OCI-LY1 (cell line): ENCODE data around the gene LEMD3.

Source experiments
- EZH2 ChIP-seq: fragments of 200-600 bp; sonication (generic), shearing (Covaris generic); IDR thresholded peaks from 2 replicates; pipeline ENCODE4 v1.8.0; 2017; ENCODE audit warnings: borderline replicate concordance, mixed run types, mild to moderate bottlenecking, antibody characterized with exemption, low read length, moderate library complexity, mixed read lengths
- TF ChIP-seq, protein P1 (sequence below): fragments of 200-600 bp; sonication (generic), shearing (Covaris generic); IDR thresholded peaks from 2 replicates; pipeline ENCODE4 v1.5.1; 2017; ENCODE audit warnings: mild to moderate bottlenecking, antibody characterized with exemption, low read length, moderate library complexity, mixed read lengths

DNA sequence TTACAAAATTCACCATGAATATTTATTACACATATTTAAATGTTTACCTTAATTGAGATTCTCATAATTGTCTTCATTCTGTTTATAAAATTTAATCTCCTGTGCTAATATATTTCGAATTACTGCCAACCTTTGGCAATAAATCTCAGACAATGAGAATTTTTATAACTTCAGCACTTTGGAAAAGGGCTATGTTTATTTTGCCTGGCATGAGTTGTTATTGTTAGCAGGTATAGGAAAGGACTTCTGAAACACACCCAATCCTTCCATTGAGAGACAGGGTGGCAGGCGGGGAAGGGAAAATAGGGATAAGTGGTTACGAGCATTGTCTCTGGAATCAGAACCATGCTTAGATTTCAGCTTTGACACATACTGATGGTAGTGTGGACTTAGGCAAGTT is 97.0 kb downstream of the LEMD3 start:
- TF ChIP-seq, protein P1, sequence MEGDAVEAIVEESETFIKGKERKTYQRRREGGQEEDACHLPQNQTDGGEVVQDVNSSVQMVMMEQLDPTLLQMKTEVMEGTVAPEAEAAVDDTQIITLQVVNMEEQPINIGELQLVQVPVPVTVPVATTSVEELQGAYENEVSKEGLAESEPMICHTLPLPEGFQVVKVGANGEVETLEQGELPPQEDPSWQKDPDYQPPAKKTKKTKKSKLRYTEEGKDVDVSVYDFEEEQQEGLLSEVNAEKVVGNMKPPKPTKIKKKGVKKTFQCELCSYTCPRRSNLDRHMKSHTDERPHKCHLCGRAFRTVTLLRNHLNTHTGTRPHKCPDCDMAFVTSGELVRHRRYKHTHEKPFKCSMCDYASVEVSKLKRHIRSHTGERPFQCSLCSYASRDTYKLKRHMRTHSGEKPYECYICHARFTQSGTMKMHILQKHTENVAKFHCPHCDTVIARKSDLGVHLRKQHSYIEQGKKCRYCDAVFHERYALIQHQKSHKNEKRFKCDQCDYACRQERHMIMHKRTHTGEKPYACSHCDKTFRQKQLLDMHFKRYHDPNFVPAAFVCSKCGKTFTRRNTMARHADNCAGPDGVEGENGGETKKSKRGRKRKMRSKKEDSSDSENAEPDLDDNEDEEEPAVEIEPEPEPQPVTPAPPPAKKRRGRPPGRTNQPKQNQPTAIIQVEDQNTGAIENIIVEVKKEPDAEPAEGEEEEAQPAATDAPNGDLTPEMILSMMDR, result no peak
- no peak for TF ChIP-seq EZH2
